SK-N-SH (cell line): Measurements from ENCODE around the gene SLC26A4. TPM values are rescaled to one million over a fixed set of nuclear protein-coding genes. Genes with fewer than 3 reads are reported as not detected.

Source experiments
- CTCF ChIA-PET: fragments of 300-600, 350-600 bp; formaldehyde crosslinking; extraction: SDS; loops from one replicate; lab custom pipeline; 2021; lab: Yijun Ruan, JAX
- POLR2A ChIA-PET: fragments of 350-600 bp; sonication (Branson Sonifier 250); formaldehyde crosslinking; extraction: SDS; loops from one replicate; lab custom pipeline; 2020; ENCODE audit warnings: antibody characterized with exemption, inconsistent platforms; lab: Yijun Ruan, JAX
- DNase-seq: peaks from one replicate; pipeline ENCODE4 v3.0.0; 2012
- H2AFZ ChIP-seq: fragments of 200-600 bp; sonication (generic); 2 replicates; pipeline ENCODE4 v1.8.1; 2016; ENCODE audit warnings: antibody characterized with exemption, mild to moderate bottlenecking, low read depth
- H3F3A ChIP-seq: fragments of 200-600 bp; sonication (generic); replicated peaks from 2 replicates; pipeline ENCODE3; 2016; ENCODE audit warnings: antibody characterized with exemption, mild to moderate bottlenecking; ENCODE audit not compliant: insufficient read depth
- H3K27ac ChIP-seq, 2 experiments: fragments of 200-500 bp in 1 of 2; fragments of 200-600 bp in 1 of 2; sonication (Bioruptor generic) in 1 of 2; sonication (generic), shearing (Covaris generic) in 1 of 2; 2 replicates each; pipeline versions ENCODE4 v1.5.1 to v1.6.1; 2014 to 2016; ENCODE audit warnings: low read depth in 2 of 2, inconsistent platforms in 1 of 2, low read length in 1 of 2, mild to moderate bottlenecking in 1 of 2, mixed read lengths in 1 of 2
- H3K27me3 ChIP-seq: fragments of 200-600 bp; sonication (generic), shearing (Covaris generic); 2 replicates; pipeline ENCODE4 v1.6.1; 2016; ENCODE audit warnings: mixed run types; ENCODE audit not compliant: insufficient read depth
- H3K36me3 ChIP-seq, 2 experiments: fragments of 200-500 bp in 1 of 2; fragments of 200-600 bp in 1 of 2; sonication (Bioruptor generic) in 1 of 2; sonication (generic) in 1 of 2; replicated peaks in 1 of 2; 2 replicates each; pipeline versions ENCODE3 to v1.5.1; 2014 to 2016; ENCODE audit warnings: low read length in 1 of 2, mild to moderate bottlenecking in 1 of 2; ENCODE audit not compliant: insufficient read depth in 2 of 2, control insufficient read depth in 1 of 2
- H3K4me1 ChIP-seq, 2 experiments: fragments of 200-500 bp in 1 of 2; fragments of 200-600 bp in 1 of 2; sonication (Bioruptor generic) in 1 of 2; sonication (generic), shearing (Covaris generic) in 1 of 2; 2 replicates each; pipeline versions ENCODE4 v1.5.1 to v1.6.1; 2014 to 2016; ENCODE audit warnings: low read depth in 1 of 2, low read length in 1 of 2, mixed run types in 1 of 2; ENCODE audit not compliant: insufficient read depth in 2 of 2, control insufficient read depth in 1 of 2
- H3K4me2 ChIP-seq: fragments of 200-600 bp; sonication (generic), shearing (Covaris generic); 2 replicates; pipeline ENCODE4 v1.6.1; 2017; ENCODE audit warnings: mixed run types
- H3K4me3 ChIP-seq, 2 experiments: fragments of 200-500 bp in 1 of 2; fragments of 200-600 bp in 1 of 2; sonication (Bioruptor generic) in 1 of 2; sonication (generic), shearing (Covaris generic) in 1 of 2; 2 replicates each; pipeline versions ENCODE4 v1.5.1 to v1.8.1; 2014 to 2016; ENCODE audit warnings: low read depth in 2 of 2, inconsistent platforms in 1 of 2, low read length in 1 of 2, mild to moderate bottlenecking in 1 of 2, mixed read lengths in 1 of 2, moderate library complexity in 1 of 2
- H3K79me2 ChIP-seq: fragments of 200-600 bp; sonication (generic); 2 replicates; pipeline ENCODE4 v1.8.1; 2017; ENCODE audit warnings: mild to moderate bottlenecking; ENCODE audit not compliant: insufficient read depth
- H3K9ac ChIP-seq: fragments of 200-600 bp; sonication (generic); 2 replicates; pipeline ENCODE4 v1.6.1; 2017; ENCODE audit warnings: mixed run types
- H3K9me2 ChIP-seq: fragments of 200-600 bp; sonication (generic); 2 replicates; pipeline ENCODE4 v1.6.1; 2017; ENCODE audit warnings: mixed run types
- H3K9me3 ChIP-seq: fragments of 200-600 bp; sonication (generic); 2 replicates; pipeline ENCODE4 v1.6.1; 2017; ENCODE audit warnings: mixed run types, mild to moderate bottlenecking, moderate library complexity
- H4K20me1 ChIP-seq: fragments of 200-600 bp; sonication (generic); 2 replicates; pipeline ENCODE4 v1.6.1; 2017; ENCODE audit warnings: mild to moderate bottlenecking, mixed run types; ENCODE audit not compliant: insufficient read depth
- CHD2 ChIP-seq: fragments of 150-350 bp; IDR thresholded peaks from 2 replicates; pipeline ENCODE4 v1.6.1; 2018; ENCODE audit warnings: low read length; ENCODE audit not compliant: partially characterized antibody
- ELF1 ChIP-seq: IDR thresholded peaks from 2 replicates; pipeline ENCODE4 v1.4.0; 2012
- EZH2phosphoT487 ChIP-seq: fragments of 200-600 bp; sonication (generic); IDR thresholded peaks from 2 replicates; pipeline ENCODE4 v1.6.1; 2017; ENCODE audit warnings: low read depth, mixed run types, mild to moderate bottlenecking, antibody characterized with exemption, moderate library complexity, borderline replicate concordance
- FOXJ3 ChIP-seq: sonication (generic); formaldehyde crosslinking; IDR thresholded peaks from 2 replicates; pipeline ENCODE4 v1.5.1; 2020; ENCODE audit warnings: mild to moderate bottlenecking, missing genetic modification reagents
- GATA2 ChIP-seq: sonication (generic); formaldehyde crosslinking; IDR thresholded peaks from 2 replicates; pipeline ENCODE4 v1.5.0; 2020; ENCODE audit warnings: mild to moderate bottlenecking, missing genetic modification reagents
- JUND ChIP-seq: IDR thresholded peaks from 2 replicates; pipeline ENCODE4 v1.4.0; 2012
- MAX ChIP-seq: IDR thresholded peaks from 2 replicates; pipeline ENCODE4 v1.4.0; 2012; ENCODE audit warnings: low read depth
- PBX3 ChIP-seq: IDR thresholded peaks from 2 replicates; pipeline ENCODE4; 2012
- RAD21 ChIP-seq: IDR thresholded peaks from 2 replicates; pipeline ENCODE4 v1.6.1; 2012; ENCODE audit warnings: mild to moderate bottlenecking, low read length
- RCOR1 ChIP-seq: fragments of 150-350 bp; IDR thresholded peaks from 2 replicates; pipeline ENCODE4 v1.6.1; 2017; ENCODE audit warnings: antibody characterized with exemption, low read length
- TAF1 ChIP-seq: IDR thresholded peaks from 2 replicates; pipeline ENCODE4 v1.6.1; 2012; ENCODE audit warnings: low read depth, mild to moderate bottlenecking, low read length, moderate library complexity, borderline replicate concordance
- YY1 ChIP-seq: IDR thresholded peaks from 2 replicates; pipeline ENCODE4 v1.4.0; 2012; ENCODE audit warnings: low read depth, mild to moderate bottlenecking
- WGBS: methylation state at CpG from one replicate; pipeline ENCODE4 v1.1.6; 2017; ENCODE audit warnings: low lambda C conversion rate; 5-methylcytosine and 5-hydroxymethylcytosine counted together
- polyA plus RNA-seq, 3 experiments: library from polyadenylated mRNA; depleted of rRNA; stranded (reverse); fragments of >200 nt; gene quantifications; 2 replicates each; pipeline ENCODE4 v1.2.3, GENCODE V29; 2012
- TF ChIP-seq, protein P1 (sequence below): IDR thresholded peaks from 2 replicates; pipeline ENCODE4 v1.6.1; 2012; ENCODE audit warnings: mild to moderate bottlenecking, low read depth, low read length, moderate library complexity
- TF ChIP-seq, protein P2 (sequence below): fragments of 150-350 bp; IDR thresholded peaks from 2 replicates; pipeline ENCODE4 v1.6.1; 2017; ENCODE audit warnings: antibody characterized with exemption, low read length, low read depth, borderline replicate concordance

The SLC26A4 gene
- polyA plus RNA-seq, 1 of the 3 experiments (the other 2 are of a cell fraction): 0.61 TPM

GRCh38 chr7:107663196-107663595, 2.6 kb downstream of the SLC26A4 start:
- 94% methylated on average over 4 of the region's 4 CpGs for WGBS
- Histone ChIP-seq H3K4me2 (no peak overlapping the region), H3K9me2 (no peaks in the 10 kb centered on the region), H3K79me2 (no peaks in the 10 kb centered on the region), H2AFZ (no peak overlapping the region), H3K27me3 (peaks cover 15% of the 10 kb centered on the region), H4K20me1 (no peaks in the 10 kb centered on the region), H3K36me3 (no peaks in the 10 kb centered on the region), H3F3A (no peaks in the 10 kb centered on the region), H3K9ac (no peak overlapping the region), H3K9me3 (no peaks in the 10 kb centered on the region), H3K4me1 (peaks cover 0 to 14% of the 10 kb centered on the region in 2 experiments; a peak in 1 of 4 replicates), H3K4me3 (no peak overlapping the region), H3K27ac (no peak overlapping the region)
- no peak for DNase-seq
- POLR2A ChIA-PET: no interaction called here
- CTCF ChIA-PET: interaction anchor here (0.6 to 2.1 kb wide), 3 partner anchors 10 to 69 kb away, joined by 3 to 6 read pairs (median 3); no protein-coding TSS in a partner anchor
- TF ChIP-seq, protein P1, sequence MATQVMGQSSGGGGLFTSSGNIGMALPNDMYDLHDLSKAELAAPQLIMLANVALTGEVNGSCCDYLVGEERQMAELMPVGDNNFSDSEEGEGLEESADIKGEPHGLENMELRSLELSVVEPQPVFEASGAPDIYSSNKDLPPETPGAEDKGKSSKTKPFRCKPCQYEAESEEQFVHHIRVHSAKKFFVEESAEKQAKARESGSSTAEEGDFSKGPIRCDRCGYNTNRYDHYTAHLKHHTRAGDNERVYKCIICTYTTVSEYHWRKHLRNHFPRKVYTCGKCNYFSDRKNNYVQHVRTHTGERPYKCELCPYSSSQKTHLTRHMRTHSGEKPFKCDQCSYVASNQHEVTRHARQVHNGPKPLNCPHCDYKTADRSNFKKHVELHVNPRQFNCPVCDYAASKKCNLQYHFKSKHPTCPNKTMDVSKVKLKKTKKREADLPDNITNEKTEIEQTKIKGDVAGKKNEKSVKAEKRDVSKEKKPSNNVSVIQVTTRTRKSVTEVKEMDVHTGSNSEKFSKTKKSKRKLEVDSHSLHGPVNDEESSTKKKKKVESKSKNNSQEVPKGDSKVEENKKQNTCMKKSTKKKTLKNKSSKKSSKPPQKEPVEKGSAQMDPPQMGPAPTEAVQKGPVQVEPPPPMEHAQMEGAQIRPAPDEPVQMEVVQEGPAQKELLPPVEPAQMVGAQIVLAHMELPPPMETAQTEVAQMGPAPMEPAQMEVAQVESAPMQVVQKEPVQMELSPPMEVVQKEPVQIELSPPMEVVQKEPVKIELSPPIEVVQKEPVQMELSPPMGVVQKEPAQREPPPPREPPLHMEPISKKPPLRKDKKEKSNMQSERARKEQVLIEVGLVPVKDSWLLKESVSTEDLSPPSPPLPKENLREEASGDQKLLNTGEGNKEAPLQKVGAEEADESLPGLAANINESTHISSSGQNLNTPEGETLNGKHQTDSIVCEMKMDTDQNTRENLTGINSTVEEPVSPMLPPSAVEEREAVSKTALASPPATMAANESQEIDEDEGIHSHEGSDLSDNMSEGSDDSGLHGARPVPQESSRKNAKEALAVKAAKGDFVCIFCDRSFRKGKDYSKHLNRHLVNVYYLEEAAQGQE: no peak

DNA sequence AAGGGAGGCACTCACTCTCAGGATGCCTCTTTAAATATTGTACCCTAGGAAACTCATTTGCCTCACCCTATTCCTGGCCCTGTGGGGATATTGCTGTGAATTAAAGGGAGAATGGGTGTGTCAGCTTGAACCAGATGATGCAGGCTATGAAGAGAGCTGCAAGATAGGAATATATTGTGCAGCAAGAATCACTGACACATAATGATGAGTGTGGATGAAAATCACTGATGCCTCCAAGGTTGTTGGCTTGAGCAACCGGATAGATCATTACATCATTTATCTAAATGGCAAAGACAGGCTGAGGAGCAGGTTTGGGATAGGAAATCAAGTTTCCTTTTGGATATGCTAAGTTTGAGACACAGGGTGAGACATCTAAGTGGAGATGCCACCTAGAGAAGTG, 6.2 kb downstream of the SLC26A4 start:
- no peak for TF ChIP-seq PBX3
- no peaks in the 10 kb centered on the region for H3F3A ChIP-seq
- no peak overlapping the region for H2AFZ ChIP-seq
- H3K4me2 ChIP-seq: no peak overlapping the region
- no peaks in the 10 kb centered on the region for H3K9me2 ChIP-seq
- H3K4me3 ChIP-seq: no peak overlapping the region
- no peaks in the 10 kb centered on the region for H4K20me1 ChIP-seq
- no peaks in the 10 kb centered on the region for H3K9me3 ChIP-seq
- ChIA-PET CTCF (no interaction called here), POLR2A (no interaction called here)
- H3K27ac ChIP-seq: no peak overlapping the region
- 95% methylated on average over 1 of the region's 1 CpG for WGBS
- peaks cover 0 to 5% of the 10 kb centered on the region in 2 experiments; a peak in 1 of 4 replicates for H3K4me1 ChIP-seq
- no peak for DNase-seq
- no peak overlapping the region for H3K9ac ChIP-seq
- no peaks in the 10 kb centered on the region for H3K79me2 ChIP-seq
- peaks cover 4% of the 10 kb centered on the region; the same call in 1 of the 2 replicates for H3K27me3 ChIP-seq
- H3K36me3 ChIP-seq: no peaks in the 10 kb centered on the region

GRCh38 chr7:107667341-107667740, 6.7 kb downstream of the SLC26A4 start:
- no peaks in the 10 kb centered on the region for H3K79me2 ChIP-seq
- no peaks in the 10 kb centered on the region for H3K36me3 ChIP-seq
- no peak overlapping the region for H3K27ac ChIP-seq
- ChIA-PET POLR2A (no interaction called here), CTCF (interaction anchor here (1.0 kb wide), 1 partner anchor 203 kb away, joined by 3 read pairs; no protein-coding TSS in a partner anchor)
- no peak for DNase-seq
- H3K4me3 ChIP-seq: no peak overlapping the region
- H3F3A ChIP-seq: no peaks in the 10 kb centered on the region
- 87% methylated on average over 3 of the region's 3 CpGs for WGBS
- H3K9me2 ChIP-seq: no peaks in the 10 kb centered on the region
- H3K9ac ChIP-seq: no peak overlapping the region
- H2AFZ ChIP-seq: no peak overlapping the region
- no peaks in the 10 kb centered on the region for H4K20me1 ChIP-seq
- no peaks in the 10 kb centered on the region for H3K9me3 ChIP-seq
- no peak overlapping the region for H3K4me2 ChIP-seq
- H3K27me3 ChIP-seq: no peaks in the 10 kb centered on the region; the same call in 1 of the 2 replicates
- no peaks in the 10 kb centered on the region for H3K4me1 ChIP-seq
- TF ChIP-seq PBX3: no peak
- no peak for TF ChIP-seq ELF1
- no peak for TF ChIP-seq RAD21
- no peak for TF ChIP-seq MAX
- no peak for TF ChIP-seq JUND
- no peak for TF ChIP-seq CHD2
- no peak for TF ChIP-seq GATA2 (CRISPR knock-in tag)
- TF ChIP-seq, protein P2, sequence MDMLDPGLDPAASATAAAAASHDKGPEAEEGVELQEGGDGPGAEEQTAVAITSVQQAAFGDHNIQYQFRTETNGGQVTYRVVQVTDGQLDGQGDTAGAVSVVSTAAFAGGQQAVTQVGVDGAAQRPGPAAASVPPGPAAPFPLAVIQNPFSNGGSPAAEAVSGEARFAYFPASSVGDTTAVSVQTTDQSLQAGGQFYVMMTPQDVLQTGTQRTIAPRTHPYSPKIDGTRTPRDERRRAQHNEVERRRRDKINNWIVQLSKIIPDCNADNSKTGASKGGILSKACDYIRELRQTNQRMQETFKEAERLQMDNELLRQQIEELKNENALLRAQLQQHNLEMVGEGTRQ: no peak
- no peak for TF ChIP-seq RCOR1
- TF ChIP-seq FOXJ3 (CRISPR knock-in tag): no peak
- no peak for TF ChIP-seq TAF1
- TF ChIP-seq YY1: no peak
- no peak for TF ChIP-seq EZH2phosphoT487
